HG02623 (cell line): ENCODE data around the gene GRAMD2A.

ENCODE experiments used
- ATAC-seq: cut with Tn5 transposase; IDR thresholded peaks from one replicate; pipeline ENCODE4 v1.9.1; 2021; ENCODE audit warnings: moderate library complexity; ENCODE audit not compliant: unreplicated experiment

GRAMD2A gene

GRCh38 chr15:72169236-72169920, 28.2 kb downstream of the GRAMD2A start:
- no peak for ATAC-seq

GRCh38 chr15:72168808-72169190, 28.8 kb downstream of the GRAMD2A start:
- ATAC-seq: no peak

GRCh38 chr15:72168131-72168807, 29.3 kb downstream of the GRAMD2A start:
- ATAC-seq: no peak

GRCh38 chr15:72167445-72167844, 30.1 kb downstream of the GRAMD2A start:
- ATAC-seq: no peak

- ATAC-seq: no peak
These were observed 30.7 kb downstream of the GRAMD2A start for GRCh38 chr15:72166716-72167417.

GRCh38 chr15:72163719-72164118, 33.9 kb downstream of the GRAMD2A start:
- no peak for ATAC-seq

GRCh38 chr15:72162569-72162968, 35.0 kb downstream of the GRAMD2A start:
- ATAC-seq: no peak

GRCh38 chr15:72161361-72162132, 36.0 kb downstream of the GRAMD2A start:
- ATAC-seq: no peak

GRCh38 chr15:72160696-72161245, 36.8 kb downstream of the GRAMD2A start:
- no peak for ATAC-seq

GRCh38 chr15:72156928-72157327, 40.7 kb downstream of the GRAMD2A start:
- ATAC-seq: no peak

GRCh38 chr15:72155635-72156616, 41.7 kb downstream of the GRAMD2A start:
- ATAC-seq: no peak

- no peak for ATAC-seq
These were observed 42.5 kb downstream of the GRAMD2A start for GRCh38 chr15:72155003-72155621.

- no peak for ATAC-seq
These were observed 43.3 kb downstream of the GRAMD2A start for GRCh38 chr15:72154316-72154715.

- ATAC-seq: no peak
These were observed 44.2 kb downstream of the GRAMD2A start for GRCh38 chr15:72153269-72154000.

GRCh38 chr15:72147418-72147817, 50.2 kb downstream of the GRAMD2A start:
- ATAC-seq: no peak

- ATAC-seq: no peak
These were observed 50.7 kb downstream of the GRAMD2A start for GRCh38 chr15:72146934-72147333.

- no peak for ATAC-seq
These were observed 51.4 kb downstream of the GRAMD2A start for GRCh38 chr15:72146221-72146620.

GRCh38 chr15:72141171-72142084, 56.2 kb downstream of the GRAMD2A start:
- peak; percentile 99 for ATAC-seq
